A549 treated with DMSO at 1 μM for 4 hours (cell line): ENCODE measurements around the gene LTA. TPM values are rescaled to one million over a fixed set of nuclear protein-coding genes. Genes with fewer than 3 reads are reported as not detected.

ENCODE experiments used
- total RNA-seq: library from RNA; stranded (reverse); fragments of 200-300 nt; extraction: Qiagen RNA extraction; gene quantifications from 5 replicates; pipeline ENCODE4 v1.2.3, GENCODE V29; 2022; ENCODE audit warnings: low read depth

LTA gene, protein sequence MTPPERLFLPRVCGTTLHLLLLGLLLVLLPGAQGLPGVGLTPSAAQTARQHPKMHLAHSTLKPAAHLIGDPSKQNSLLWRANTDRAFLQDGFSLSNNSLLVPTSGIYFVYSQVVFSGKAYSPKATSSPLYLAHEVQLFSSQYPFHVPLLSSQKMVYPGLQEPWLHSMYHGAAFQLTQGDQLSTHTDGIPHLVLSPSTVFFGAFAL
- total RNA-seq = 0.11 to 0.12 TPM in 2 of 5 replicates, not detected in the others

DNA sequence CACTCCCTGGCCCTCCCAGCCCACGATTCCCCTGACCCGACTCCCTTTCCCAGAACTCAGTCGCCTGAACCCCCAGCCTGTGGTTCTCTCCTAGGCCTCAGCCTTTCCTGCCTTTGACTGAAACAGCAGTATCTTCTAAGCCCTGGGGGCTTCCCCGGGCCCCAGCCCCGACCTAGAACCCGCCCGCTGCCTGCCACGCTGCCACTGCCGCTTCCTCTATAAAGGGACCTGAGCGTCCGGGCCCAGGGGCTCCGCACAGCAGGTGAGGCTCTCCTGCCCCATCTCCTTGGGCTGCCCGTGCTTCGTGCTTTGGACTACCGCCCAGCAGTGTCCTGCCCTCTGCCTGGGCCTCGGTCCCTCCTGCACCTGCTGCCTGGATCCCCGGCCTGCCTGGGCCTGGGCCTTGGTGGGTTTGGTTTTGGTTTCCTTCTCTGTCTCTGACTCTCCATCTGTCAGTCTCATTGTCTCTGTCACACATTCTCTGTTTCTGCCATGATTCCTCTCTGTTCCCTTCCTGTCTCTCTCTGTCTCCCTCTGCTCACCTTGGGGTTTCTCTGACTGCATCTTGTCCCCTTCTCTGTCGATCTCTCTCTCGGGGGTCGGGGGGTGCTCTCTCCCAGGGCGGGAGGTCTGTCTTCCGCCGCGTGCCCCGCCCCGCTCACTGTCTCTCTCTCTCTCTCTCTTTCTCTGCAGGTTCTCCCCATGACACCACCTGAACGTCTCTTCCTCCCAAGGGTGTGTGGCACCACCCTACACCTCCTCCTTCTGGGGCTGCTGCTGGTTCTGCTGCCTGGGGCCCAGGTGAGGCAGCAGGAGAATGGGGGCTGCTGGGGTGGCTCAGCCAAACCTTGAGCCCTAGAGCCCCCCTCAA is at the start of gene LTA:
Gene LTA, plus strand, starts transcription at position 249 of the 871 bp plus-strand sequence. Its CDS starts 454 bp downstream, at position 703.

GRCh38 chr6:31528821-31529328 is 43.2 kb upstream of the LTA start, which contains the start of gene MCCD1:
MCCD1 (plus strand) TSS chr6:31528962; CDS start chr6:31529015, 53 bp downstream.

DNA sequence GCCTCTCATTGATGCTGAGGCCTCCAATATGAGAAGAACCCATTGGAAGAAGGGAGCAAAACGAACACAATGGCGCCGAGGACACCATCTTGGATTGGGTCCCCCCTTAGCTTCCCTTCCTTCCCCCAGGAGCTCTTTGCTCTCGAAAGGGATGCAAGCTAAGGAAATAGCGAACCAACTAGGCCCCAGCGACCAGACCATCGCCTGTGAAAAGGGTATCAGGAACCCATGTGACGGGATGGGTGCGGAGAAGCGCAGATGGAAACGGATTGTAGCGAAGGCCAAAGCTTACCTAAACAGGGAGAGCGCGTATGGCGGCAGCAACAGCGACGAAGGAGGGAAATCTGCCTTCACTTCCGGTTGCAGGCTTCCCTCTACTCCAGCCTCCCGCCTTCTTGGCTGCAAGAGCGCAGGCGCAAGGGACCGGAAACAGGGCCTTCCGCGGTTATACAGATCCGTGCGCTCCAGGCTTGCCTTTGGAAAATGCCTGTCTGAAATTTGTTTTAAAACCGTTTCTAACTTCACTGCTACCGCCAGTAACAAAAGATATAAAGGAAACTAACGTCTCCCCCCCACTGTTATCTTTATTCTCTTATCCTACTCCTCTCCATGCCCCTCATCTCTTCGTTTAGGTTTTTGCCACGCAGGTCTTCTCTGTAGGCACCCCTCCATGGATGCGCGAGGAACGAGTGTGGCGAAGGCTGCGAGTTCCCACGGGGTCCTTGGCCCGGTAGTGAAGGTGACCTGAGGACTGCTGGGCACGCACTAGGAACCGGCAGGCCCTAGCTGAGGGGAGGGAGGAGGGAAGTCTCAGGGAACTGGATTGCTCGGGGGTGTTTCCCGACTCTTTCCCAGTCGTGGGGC is 30.2 kb upstream of the LTA start, which contains the start of gene DDX39B:
Gene DDX39B, minus strand, starts transcription at position 346 of the 864 bp plus-strand sequence. CDS start 1,471 bp downstream, outside the sequence.

GRCh38 chr6:31546339-31546957 is 25.6 kb upstream of the LTA start, which contains the start of gene ATP6V1G2:
ATP6V1G2 (minus strand) TSS chr6:31546608; CDS start chr6:31546559, 49 bp downstream.

DNA sequence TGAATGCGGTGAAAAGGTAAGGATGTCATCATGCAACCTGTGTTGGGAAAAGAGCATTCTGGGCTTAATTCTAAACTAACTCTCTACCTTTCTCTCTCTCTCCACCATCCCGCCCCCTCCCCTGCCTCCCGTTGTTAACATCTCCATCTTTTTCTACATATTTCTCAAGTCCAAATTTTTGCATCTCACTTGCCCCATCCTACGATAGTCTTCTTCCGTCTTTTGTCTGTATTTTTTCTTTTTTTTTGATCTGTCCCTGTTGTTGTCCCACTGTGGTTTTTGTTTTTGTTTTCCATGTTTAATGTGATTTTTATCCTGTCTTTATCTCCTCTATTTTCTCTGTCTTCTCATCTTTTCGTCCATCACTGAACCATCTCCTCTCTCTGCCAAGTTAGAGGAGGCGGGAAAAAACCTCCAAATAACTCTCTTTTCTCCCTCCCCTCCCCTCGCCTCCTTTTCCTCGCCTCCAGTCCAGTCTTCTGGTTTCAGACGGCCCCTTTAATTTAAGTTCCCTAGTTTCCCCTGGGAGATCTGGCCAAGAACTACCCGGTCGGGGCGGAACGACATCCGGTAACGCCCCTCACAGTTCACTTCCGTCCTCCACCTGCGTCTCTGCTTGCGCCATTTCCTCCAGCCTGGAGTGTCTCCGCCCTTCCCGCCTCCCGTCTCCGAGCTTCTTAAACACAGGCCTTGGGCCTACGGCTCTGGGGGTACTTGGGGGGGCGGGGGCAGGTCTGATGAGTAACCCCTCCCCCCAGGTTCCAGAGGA is 24.9 kb upstream of the LTA start, which contains the start of gene NFKBIL1:
Gene NFKBIL1, plus strand, starts transcription at position 651 of the 769 bp plus-strand sequence. Its CDS starts 87 bp downstream, at position 738.

DNA sequence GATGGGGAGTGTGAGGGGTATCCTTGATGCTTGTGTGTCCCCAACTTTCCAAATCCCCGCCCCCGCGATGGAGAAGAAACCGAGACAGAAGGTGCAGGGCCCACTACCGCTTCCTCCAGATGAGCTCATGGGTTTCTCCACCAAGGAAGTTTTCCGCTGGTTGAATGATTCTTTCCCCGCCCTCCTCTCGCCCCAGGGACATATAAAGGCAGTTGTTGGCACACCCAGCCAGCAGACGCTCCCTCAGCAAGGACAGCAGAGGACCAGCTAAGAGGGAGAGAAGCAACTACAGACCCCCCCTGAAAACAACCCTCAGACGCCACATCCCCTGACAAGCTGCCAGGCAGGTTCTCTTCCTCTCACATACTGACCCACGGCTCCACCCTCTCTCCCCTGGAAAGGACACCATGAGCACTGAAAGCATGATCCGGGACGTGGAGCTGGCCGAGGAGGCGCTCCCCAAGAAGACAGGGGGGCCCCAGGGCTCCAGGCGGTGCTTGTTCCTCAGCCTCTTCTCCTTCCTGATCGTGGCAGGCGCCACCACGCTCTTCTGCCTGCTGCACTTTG is 3.3 kb downstream of the LTA start, which contains the start of gene TNF:
Gene TNF, plus strand, starts transcription at position 231 of the 567 bp plus-strand sequence. Its CDS starts 177 bp downstream, at position 408.

DNA sequence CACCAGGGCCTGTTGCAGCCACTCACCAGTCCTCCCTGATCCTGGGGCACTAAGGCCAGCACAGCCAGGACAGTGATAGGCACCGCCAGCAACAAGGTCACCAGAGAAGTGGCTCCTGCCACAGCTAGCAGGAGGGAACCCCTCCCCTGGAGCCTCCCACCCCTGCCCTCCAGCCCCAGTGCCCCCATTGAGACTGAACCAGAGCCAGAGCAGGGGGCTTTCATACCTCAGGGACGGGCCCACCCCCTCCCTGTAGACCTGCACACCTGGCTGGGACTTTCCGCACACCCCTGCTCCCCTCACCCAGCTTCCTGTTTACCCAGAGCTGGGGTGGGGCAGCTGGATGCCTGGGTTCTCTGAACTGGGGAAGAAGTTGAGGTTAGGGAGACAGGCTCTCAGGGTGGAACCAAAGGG is 10.1 kb downstream of the LTA start, which contains the start of gene LTB:
Gene LTB, minus strand, starts transcription at position 195 of the 414 bp plus-strand sequence. Its CDS starts 7 bp downstream, at position 188.

GRCh38 chr6:31586008-31586407 is 13.9 kb downstream of the LTA start, which contains the start of gene LST1:
LST1 (plus strand) TSS chr6:31586277; CDS start chr6:31587300, 1,023 bp downstream.

DNA sequence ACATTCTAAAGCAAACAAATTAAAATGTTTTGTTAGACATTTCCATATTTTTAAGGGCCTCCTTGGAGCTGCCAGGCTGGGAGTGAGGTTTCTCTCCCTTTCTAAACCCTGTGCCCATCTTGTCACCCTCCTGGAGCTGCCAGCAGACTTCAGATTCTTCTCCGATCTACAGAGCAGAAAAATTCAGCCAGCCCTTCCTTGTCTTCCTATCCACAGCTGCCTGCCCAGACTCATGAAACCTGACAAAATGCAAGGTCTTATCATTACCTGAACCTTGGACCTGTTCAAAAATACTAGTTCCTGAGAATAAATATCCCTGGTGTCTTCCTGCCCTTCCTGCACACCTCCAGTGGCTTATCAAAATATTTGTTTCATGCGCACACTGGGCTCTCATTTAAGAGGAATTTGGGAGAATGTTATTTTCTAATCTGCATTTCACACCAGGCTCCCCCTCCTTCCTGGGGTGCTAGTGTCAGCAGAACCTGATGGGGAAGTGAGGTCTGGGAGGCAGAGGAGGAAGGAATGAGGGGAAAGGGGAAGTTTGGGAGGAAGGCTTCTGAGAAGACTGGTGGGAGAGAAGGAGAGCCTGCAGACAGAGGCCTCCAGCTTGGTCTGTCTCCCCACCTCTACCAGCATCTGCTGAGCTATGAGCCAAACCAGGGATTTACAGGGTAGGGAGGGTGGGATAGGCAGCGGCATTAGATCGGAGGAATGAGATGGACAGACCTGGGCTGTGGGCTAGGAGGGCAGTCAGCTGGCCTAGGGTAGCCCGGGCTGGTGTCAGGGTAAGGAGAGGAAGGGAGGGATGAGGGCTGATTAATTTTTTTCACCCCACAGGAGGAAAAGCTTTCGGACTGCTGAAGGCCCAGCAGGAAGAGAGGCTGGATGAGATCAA is 42.8 kb downstream of the LTA start, which contains the start of gene AIF1:
Gene AIF1, plus strand, starts transcription at position 551 of the 895 bp plus-strand sequence. Its CDS starts 96 bp downstream, at position 647.

GRCh38 chr6:31620586-31621319 is 48.7 kb downstream of the LTA start, which contains the start of gene PRRC2A:
PRRC2A (plus strand) TSS chr6:31620715; CDS start chr6:31622790, 2,075 bp downstream.

Other genes starting within 250 kb of the LTA start
- 22.4 to 31.2 TPM (median 26.4 TPM) in 5 replicates for gene HLA-B, start 215.1 kb upstream of the LTA start, total RNA-seq
- gene MICA, start 168.7 kb upstream of the LTA start, total RNA-seq = 26.7 to 28.7 TPM (median 27.5 TPM) in 5 replicates
- gene MICB, start 74.1 kb upstream of the LTA start, total RNA-seq = 7.6 to 9.0 TPM (median 8.6 TPM) in 5 replicates
- not detected in 5 replicates for gene MCCD1, start 43.3 kb upstream of the LTA start, total RNA-seq
- gene DDX39B, start 30.3 kb upstream of the LTA start, total RNA-seq = 352 to 407 TPM (median 386 TPM) in 5 replicates
- 0.40 to 0.77 TPM (median 0.64 TPM) in 5 replicates for gene ATP6V1G2, start 25.7 kb upstream of the LTA start, total RNA-seq
- gene NFKBIL1, start 24.7 kb upstream of the LTA start, total RNA-seq = 9.6 to 12.9 TPM (median 11.4 TPM) in 5 replicates
- gene TNF, start 3.3 kb downstream of the LTA start, total RNA-seq = 0.10 to 0.22 TPM (median 0.11 TPM) in 3 of 5 replicates, not detected in the others
- gene LTB, start 10.1 kb downstream of the LTA start, total RNA-seq = 0.29 to 0.50 TPM (median 0.49 TPM) in 5 replicates
- gene LST1, start 14.0 kb downstream of the LTA start, total RNA-seq = 0.20 to 0.26 TPM in 2 of 5 replicates, not detected in the others
- not detected in 5 replicates for gene NCR3, start 20.7 kb downstream of the LTA start, total RNA-seq
- gene AIF1, start 42.9 kb downstream of the LTA start, total RNA-seq = not detected in 5 replicates
- gene PRRC2A, start 48.4 kb downstream of the LTA start, total RNA-seq = 68.9 to 101 TPM (median 86.8 TPM) in 5 replicates
- 119 to 155 TPM (median 144 TPM) in 5 replicates for gene BAG6, start 80.4 kb downstream of the LTA start, total RNA-seq
- gene APOM, start 83.6 kb downstream of the LTA start, total RNA-seq = 2.8 to 3.8 TPM (median 3.2 TPM) in 5 replicates
- 10.9 to 13.1 TPM (median 12.1 TPM) in 5 replicates for gene C6orf47, start 88.5 kb downstream of the LTA start, total RNA-seq
- 10.7 to 15.4 TPM (median 12.2 TPM) in 5 replicates for gene GPANK1, start 92.7 kb downstream of the LTA start, total RNA-seq
- gene CSNK2B, start 93.8 kb downstream of the LTA start, total RNA-seq = 165 to 176 TPM (median 167 TPM) in 5 replicates
- gene LY6G5B, start 97.7 kb downstream of the LTA start, total RNA-seq = 3.6 to 5.8 TPM (median 5.1 TPM) in 5 replicates
- 0.95 to 2.0 TPM (median 1.3 TPM) in 5 replicates for gene LY6G5C, start 108.8 kb downstream of the LTA start, total RNA-seq
- 16.1 to 20.1 TPM (median 17.9 TPM) in 5 replicates for gene ABHD16A, start 131.0 kb downstream of the LTA start, total RNA-seq
- gene LY6G6F, start 134.6 kb downstream of the LTA start, total RNA-seq = not detected in 5 replicates
- not detected in 5 replicates for gene LY6G6D, start 143.1 kb downstream of the LTA start, total RNA-seq
- 0.12 to 0.20 TPM in 2 of 5 replicates, not detected in the others for gene LY6G6C, start 149.5 kb downstream of the LTA start, total RNA-seq
- gene MPIG6B, start 151.1 kb downstream of the LTA start, total RNA-seq = not detected in 5 replicates
- 27.0 to 30.0 TPM (median 27.6 TPM) in 5 replicates for gene DDAH2, start 157.0 kb downstream of the LTA start, total RNA-seq
- 490 to 521 TPM (median 507 TPM) in 5 replicates for gene CLIC1, start 164.2 kb downstream of the LTA start, total RNA-seq
- 10.7 to 16.8 TPM (median 15.8 TPM) in 5 replicates for gene MSH5, start 167.7 kb downstream of the LTA start, total RNA-seq
- gene SAPCD1, start 190.4 kb downstream of the LTA start, total RNA-seq = 3.0 to 5.0 TPM (median 3.3 TPM) in 5 replicates
- gene VWA7, start 205.0 kb downstream of the LTA start, total RNA-seq = 1.4 to 2.0 TPM (median 1.8 TPM) in 5 replicates
- 52.7 to 64.9 TPM (median 59.0 TPM) in 5 replicates for gene VARS1, start 223.5 kb downstream of the LTA start, total RNA-seq
- 49.8 to 66.9 TPM (median 61.6 TPM) in 5 replicates for gene LSM2, start 234.7 kb downstream of the LTA start, total RNA-seq
- 1.00 to 2.0 TPM (median 1.9 TPM) in 5 replicates for gene HSPA1L, start 243.0 kb downstream of the LTA start, total RNA-seq
- gene HSPA1A, start 243.3 kb downstream of the LTA start, total RNA-seq = 134 to 436 TPM (median 349 TPM) in 5 replicates